LNCaP clone FGC (cell line): ENCODE measurements around the gene ATAD5.

ENCODE experiments used
- DNase-seq: peaks from one replicate; pipeline ENCODE4 v3.0.0-alpha.2; 2011; ENCODE audit warnings: low read depth
- H3K4me3 ChIP-seq: 2 replicates; pipeline ENCODE4 v1.5.1; 2011; ENCODE audit warnings: mild to moderate bottlenecking, low read depth, low read length, control low read depth
- TF ChIP-seq, protein P1 (sequence below): IDR thresholded peaks from 2 replicates; pipeline ENCODE4 v1.5.1; 2012; ENCODE audit warnings: mild to moderate bottlenecking; ENCODE audit not compliant: control insufficient read depth, insufficient read depth; ENCODE audit errors: extremely low read depth

The ATAD5 gene

DNA sequence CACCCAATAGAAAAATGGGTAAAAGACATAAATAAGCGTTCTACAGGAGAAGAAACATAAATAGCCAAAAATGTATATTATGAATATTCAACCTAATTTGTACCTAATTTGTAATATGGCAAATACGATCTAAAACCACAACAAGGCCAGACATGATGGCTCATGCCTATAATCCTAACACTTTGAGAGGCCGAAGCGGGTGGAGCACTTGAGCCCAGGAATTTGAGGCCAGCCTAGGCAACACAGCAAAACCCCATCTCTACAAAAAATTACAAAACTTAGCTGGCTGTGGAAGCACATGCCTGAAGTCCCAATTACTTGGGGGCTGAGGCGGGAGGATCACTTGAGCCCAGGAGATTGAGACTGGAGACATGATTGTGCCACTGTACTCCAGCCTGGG lies 37.4 kb upstream of the ATAD5 start:
- H3K4me3 ChIP-seq = no peak overlapping the region
- no peak for DNase-seq
- TF ChIP-seq, protein P1, sequence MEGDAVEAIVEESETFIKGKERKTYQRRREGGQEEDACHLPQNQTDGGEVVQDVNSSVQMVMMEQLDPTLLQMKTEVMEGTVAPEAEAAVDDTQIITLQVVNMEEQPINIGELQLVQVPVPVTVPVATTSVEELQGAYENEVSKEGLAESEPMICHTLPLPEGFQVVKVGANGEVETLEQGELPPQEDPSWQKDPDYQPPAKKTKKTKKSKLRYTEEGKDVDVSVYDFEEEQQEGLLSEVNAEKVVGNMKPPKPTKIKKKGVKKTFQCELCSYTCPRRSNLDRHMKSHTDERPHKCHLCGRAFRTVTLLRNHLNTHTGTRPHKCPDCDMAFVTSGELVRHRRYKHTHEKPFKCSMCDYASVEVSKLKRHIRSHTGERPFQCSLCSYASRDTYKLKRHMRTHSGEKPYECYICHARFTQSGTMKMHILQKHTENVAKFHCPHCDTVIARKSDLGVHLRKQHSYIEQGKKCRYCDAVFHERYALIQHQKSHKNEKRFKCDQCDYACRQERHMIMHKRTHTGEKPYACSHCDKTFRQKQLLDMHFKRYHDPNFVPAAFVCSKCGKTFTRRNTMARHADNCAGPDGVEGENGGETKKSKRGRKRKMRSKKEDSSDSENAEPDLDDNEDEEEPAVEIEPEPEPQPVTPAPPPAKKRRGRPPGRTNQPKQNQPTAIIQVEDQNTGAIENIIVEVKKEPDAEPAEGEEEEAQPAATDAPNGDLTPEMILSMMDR = no peak

DNA sequence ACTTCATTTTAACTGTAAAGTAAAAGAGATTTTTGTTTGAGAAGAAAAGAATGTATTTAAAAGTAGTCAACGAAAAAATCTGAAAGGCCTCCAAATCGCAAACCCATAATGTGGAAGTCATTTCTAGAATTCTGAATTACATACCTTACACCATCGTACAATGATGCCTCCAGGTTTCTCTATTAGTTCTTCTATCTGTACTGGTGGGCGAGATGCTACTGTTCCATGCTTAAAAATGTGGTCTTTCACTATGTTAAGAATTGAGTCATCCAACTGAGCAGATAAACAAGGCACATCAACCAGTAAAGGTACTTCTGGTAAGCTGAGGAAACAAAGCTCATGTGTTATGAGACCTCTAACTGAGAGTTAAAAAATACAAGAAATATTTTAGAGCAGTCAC lies 35.8 kb upstream of the ATAD5 start:
- DNase-seq = no peak
- TF ChIP-seq, protein P1 = no peak
- H3K4me3 ChIP-seq = no peak overlapping the region

DNA sequence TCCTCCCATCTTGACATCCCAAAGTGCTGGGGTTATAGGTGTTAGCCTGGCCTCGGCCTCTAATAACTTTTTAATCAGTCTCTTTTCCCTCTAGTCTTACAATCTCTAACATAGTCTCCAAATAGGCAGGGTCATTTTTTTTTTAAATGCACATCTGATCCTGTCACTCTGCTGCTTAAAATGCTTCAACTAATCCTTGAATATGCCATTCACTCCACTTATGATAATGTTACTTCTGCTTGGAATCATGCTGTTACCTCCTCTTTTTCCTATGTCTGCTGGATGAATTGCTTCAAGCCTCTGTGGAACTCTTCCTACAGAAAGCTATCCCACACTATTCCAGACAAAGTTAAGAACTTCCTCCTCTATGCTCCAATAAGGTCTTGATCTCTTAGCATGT lies 30.1 kb upstream of the ATAD5 start:
- TF ChIP-seq, protein P1 = no peak
- no peak for DNase-seq

DNA sequence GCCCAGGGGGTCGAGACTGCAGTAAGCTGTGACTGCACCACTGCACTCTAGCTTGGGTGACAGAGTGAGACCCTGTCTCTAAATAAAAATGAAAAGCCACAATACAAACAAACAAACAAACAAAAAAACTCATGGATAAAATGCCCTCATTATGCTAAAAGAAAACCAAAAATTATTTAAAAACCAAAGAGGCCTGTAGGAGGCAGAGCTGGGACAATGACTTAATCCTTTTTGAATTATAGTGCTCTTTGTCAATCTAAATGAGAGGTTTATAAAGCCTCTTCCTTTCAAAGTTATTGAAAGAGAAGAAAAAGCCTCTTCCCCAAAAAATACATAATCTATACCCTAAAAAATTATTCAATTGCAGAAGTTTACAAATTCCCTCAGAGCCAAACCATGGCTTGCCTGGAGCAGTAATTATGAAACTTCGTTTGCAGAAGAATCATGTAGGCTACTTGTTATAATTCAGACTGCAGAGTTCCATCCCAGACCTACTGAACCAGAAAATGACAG lies 25.8 kb upstream of the ATAD5 start:
- TF ChIP-seq, protein P1 = no peak
- H3K4me3 ChIP-seq = no peak overlapping the region
- DNase-seq = no peak

More for the DNA sequence above, 30.1 kb upstream of the ATAD5 start:
- H3K4me3 ChIP-seq = no peak overlapping the region

DNA sequence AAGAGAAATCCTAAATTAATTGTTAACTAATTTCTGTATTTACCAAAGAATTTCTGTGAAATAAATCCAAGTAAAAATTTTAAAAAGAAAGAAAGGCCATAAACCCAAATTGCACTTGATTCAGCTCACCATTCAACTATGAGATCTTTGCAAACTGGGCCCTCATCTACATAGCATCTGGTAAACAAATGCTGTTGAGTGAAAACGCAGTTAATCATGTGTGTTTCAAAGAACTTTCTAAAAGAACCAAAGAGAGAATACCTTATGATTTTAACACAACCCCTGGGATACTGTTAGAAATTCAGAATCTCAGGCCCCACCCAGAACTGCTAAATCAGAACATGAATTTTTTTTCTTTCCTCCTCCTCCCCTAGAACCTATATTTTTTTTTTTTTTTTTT lies 23.9 kb upstream of the ATAD5 start:
- no peak overlapping the region for H3K4me3 ChIP-seq
- TF ChIP-seq, protein P1 = no peak
- no peak for DNase-seq

DNA sequence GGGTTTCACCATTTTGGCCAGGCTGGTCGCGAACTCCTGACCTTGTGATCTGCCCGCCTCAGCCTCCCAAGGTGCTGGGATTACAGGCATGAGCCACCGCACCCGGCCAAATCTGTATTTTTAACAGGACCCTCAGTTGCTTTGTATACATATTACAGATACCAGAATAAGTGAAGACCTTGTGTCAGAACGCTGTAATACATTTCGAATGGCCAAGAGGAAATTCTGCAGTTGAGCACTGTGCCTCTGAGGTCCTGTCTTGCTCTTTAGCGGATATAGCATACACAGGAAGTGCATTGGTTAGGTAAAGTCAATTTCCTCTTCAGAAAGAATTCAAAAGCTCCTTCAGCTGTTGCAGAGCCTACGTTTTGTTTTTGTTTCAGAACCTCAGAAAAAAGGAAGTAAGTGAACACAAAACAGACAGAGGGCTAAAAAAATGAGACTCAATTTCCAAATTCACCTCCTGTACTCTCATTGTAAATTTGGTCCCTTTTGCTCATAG lies 22.9 kb upstream of the ATAD5 start:
- no peak for DNase-seq
- TF ChIP-seq, protein P1 = no peak
- no peak overlapping the region for H3K4me3 ChIP-seq

DNA sequence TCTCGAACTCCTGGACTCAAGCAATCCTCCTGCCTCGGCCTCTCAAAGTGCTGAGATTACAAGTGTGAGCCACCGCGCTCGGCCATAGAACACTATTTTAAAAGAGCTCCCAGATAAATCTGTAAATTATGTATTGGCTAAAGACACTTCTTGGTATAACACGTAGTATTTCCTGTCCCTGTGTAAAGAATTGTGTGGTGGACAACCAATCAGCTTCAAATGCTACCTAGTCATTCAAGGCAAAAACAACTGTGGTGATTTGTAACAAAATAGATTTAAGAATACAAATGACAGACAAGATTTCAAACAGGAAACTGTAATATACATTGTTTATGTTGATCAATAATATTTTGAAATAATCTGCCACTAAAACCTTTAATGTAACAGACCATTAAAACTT lies 21.9 kb upstream of the ATAD5 start:
- DNase-seq = no peak
- TF ChIP-seq, protein P1 = no peak
- H3K4me3 ChIP-seq = no peak overlapping the region
